Measurements from ENCODE around the gene GRM2.
A peak's percentile ranks its signal among the peaks of the same experiment; 100 is the strongest.

GRM2 gene

GRCh38 chr3:51706788-51707731 is at the start of gene GRM2:
GRM2 (plus strand) TSS chr3:51707068; CDS start chr3:51708984, 1,916 bp downstream.
- no peak for DNase-seq

- DNase-seq: no peak
Observed at GRCh38 chr3:51657234-51657633, 49.6 kb upstream of the GRM2 start.

- no peak for DNase-seq
Observed at GRCh38 chr3:51659942-51660341, 46.9 kb upstream of the GRM2 start.

GRCh38 chr3:51662456-51662855 is 44.4 kb upstream of the GRM2 start:
- DNase-seq: no peak

GRCh38 chr3:51668756-51669155 is 38.1 kb upstream of the GRM2 start:
- DNase-seq: no peak

- peak; percentile 15 for DNase-seq
Observed at GRCh38 chr3:51669241-51670052, 37.4 kb upstream of the GRM2 start.

- no peak for DNase-seq
Observed at GRCh38 chr3:51670053-51670822, 36.6 kb upstream of the GRM2 start.

- no peak for DNase-seq
Observed at GRCh38 chr3:51670823-51671733, 35.8 kb upstream of the GRM2 start, which contains the start of gene TEX264. TEX264 (plus strand) TSS chr3:51671252; CDS start chr3:51674305, 3,053 bp downstream.

GRCh38 chr3:51671734-51672475 is 35.0 kb upstream of the GRM2 start:
- DNase-seq: no peak

GRCh38 chr3:51673181-51673801 is 33.6 kb upstream of the GRM2 start:
- no peak for DNase-seq

GRCh38 chr3:51673802-51674654 is 32.8 kb upstream of the GRM2 start:
- DNase-seq: no peak

- DNase-seq: peak; percentile 15
Observed at GRCh38 chr3:51675201-51675611, 31.7 kb upstream of the GRM2 start.

GRCh38 chr3:51676102-51676640 is 30.7 kb upstream of the GRM2 start:
- no peak for DNase-seq

GRCh38 chr3:51677358-51677757 is 29.5 kb upstream of the GRM2 start:
- no peak for DNase-seq

GRCh38 chr3:51678186-51678585 is 28.7 kb upstream of the GRM2 start:
- DNase-seq: no peak

GRCh38 chr3:51678641-51679040 is 28.2 kb upstream of the GRM2 start:
- DNase-seq: no peak

GRCh38 chr3:51679318-51679717 is 27.6 kb upstream of the GRM2 start:
- DNase-seq: no peak

- no peak for DNase-seq
Observed at GRCh38 chr3:51679777-51680176, 27.1 kb upstream of the GRM2 start.

- DNase-seq: no peak
Observed at GRCh38 chr3:51680196-51680595, 26.7 kb upstream of the GRM2 start.

All from NCI-H2029 treated with DMSO at 0.1 percent for 48 hours (cell line).